ENCODE results near the gene MINDY4B.

DNA sequence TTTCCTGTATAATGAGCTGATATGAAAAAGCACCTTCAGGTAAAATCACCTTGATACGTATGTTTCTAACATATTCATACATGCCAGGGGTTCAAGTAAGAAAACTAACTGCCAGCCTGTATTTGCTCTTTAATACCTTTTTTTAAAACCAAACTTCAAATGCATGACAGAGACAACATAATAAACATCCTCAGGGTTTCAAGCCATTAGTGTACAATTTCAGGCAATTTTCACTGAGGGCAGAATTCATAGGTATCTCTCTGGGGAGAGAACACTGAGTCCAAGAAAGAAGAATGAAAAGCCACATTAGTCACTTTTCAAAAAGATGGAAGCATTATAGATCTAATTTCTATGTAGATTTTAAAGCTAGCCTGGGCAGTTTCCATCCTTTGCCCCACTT lies 26.9 kb downstream of the MINDY4B start:
- TF ChIP-seq, protein P1, sequence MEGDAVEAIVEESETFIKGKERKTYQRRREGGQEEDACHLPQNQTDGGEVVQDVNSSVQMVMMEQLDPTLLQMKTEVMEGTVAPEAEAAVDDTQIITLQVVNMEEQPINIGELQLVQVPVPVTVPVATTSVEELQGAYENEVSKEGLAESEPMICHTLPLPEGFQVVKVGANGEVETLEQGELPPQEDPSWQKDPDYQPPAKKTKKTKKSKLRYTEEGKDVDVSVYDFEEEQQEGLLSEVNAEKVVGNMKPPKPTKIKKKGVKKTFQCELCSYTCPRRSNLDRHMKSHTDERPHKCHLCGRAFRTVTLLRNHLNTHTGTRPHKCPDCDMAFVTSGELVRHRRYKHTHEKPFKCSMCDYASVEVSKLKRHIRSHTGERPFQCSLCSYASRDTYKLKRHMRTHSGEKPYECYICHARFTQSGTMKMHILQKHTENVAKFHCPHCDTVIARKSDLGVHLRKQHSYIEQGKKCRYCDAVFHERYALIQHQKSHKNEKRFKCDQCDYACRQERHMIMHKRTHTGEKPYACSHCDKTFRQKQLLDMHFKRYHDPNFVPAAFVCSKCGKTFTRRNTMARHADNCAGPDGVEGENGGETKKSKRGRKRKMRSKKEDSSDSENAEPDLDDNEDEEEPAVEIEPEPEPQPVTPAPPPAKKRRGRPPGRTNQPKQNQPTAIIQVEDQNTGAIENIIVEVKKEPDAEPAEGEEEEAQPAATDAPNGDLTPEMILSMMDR (conservative IDR thresholded peaks at IDR 0.05; ENCODE audit: low read depth in 2 of 2) = no peak
- TF ChIP-seq, protein P2, sequence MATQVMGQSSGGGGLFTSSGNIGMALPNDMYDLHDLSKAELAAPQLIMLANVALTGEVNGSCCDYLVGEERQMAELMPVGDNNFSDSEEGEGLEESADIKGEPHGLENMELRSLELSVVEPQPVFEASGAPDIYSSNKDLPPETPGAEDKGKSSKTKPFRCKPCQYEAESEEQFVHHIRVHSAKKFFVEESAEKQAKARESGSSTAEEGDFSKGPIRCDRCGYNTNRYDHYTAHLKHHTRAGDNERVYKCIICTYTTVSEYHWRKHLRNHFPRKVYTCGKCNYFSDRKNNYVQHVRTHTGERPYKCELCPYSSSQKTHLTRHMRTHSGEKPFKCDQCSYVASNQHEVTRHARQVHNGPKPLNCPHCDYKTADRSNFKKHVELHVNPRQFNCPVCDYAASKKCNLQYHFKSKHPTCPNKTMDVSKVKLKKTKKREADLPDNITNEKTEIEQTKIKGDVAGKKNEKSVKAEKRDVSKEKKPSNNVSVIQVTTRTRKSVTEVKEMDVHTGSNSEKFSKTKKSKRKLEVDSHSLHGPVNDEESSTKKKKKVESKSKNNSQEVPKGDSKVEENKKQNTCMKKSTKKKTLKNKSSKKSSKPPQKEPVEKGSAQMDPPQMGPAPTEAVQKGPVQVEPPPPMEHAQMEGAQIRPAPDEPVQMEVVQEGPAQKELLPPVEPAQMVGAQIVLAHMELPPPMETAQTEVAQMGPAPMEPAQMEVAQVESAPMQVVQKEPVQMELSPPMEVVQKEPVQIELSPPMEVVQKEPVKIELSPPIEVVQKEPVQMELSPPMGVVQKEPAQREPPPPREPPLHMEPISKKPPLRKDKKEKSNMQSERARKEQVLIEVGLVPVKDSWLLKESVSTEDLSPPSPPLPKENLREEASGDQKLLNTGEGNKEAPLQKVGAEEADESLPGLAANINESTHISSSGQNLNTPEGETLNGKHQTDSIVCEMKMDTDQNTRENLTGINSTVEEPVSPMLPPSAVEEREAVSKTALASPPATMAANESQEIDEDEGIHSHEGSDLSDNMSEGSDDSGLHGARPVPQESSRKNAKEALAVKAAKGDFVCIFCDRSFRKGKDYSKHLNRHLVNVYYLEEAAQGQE (IDR thresholded peaks at IDR 0.05; ENCODE audit: unreplicated experiment) = no peak
- TF ChIP-seq CREB1 (CRISPR knock-in tag; IDR thresholded peaks at IDR 0.05; ENCODE audit: low read depth) (no peak), JUNB (IDR thresholded peaks at IDR 0.05; ENCODE audit: unreplicated experiment) (no peak), EZH2phosphoT487 (IDR thresholded peaks at IDR 0.05; ENCODE audit: unreplicated experiment) (no peak), EZH2 (IDR thresholded peaks at IDR 0.05; ENCODE audit: low read depth, unreplicated experiment) (no peak)

All from GM23338 (cell line).